ENCODE measurements around the gene RBKS.
"Not testable (repeated sequence)": the region's sequence is repeated elsewhere in the genome, so short reads cannot be mapped to it uniquely, and the experiment has no call there.

RBKS gene

DNA sequence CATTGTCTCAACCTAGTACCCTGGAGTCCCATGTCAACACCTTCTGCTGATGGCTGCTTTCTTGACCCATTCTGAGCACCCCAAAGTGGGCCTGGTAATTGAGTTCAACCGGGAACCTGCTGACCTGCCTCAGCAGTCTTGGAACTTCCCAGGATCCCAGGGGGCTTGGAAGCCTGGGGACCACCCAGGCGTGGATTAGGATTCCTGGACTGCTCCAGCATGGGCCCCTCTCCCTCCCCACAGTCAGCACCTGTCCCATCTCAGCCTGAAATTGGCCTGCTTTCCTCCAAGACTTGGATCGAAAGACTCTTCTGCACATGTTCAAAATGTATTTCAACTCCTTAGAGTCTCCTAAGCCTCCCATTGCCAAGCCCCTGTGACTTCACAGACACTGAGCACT lies 134.1 kb downstream of the RBKS start:
- DNase-seq: no peak

- no peak for DNase-seq
These were observed 135.4 kb downstream of the RBKS start for GRCh38 chr2:27754831-27755230.

DNA sequence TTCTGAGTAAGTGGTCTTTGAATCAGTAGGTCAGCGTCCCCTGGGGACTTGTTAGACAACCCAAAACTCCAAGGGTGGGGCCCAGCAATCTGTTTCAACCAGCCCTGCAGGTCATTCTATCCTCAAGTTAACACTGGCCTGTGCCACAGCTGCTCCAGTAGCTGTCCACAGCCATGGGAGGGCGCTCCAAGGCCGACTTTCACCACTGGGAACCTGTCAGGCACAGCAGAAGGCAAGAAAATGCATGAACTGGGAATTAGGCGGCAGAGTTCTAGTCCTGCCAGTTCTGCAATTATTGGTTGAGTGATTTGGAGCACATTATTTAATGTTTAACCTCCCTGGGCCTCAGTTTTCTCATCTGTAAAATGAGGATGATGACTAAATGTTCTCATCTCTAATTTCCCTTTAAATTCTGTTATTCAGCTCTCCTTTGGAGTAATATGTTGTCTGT lies 136.0 kb downstream of the RBKS start:
- DNase-seq: peak; percentile 23

GRCh38 chr2:27752551-27753237 lies 137.5 kb downstream of the RBKS start:
- DNase-seq: no peak

- no peak for DNase-seq
These were observed 138.8 kb downstream of the RBKS start for GRCh38 chr2:27751377-27751776.

DNA sequence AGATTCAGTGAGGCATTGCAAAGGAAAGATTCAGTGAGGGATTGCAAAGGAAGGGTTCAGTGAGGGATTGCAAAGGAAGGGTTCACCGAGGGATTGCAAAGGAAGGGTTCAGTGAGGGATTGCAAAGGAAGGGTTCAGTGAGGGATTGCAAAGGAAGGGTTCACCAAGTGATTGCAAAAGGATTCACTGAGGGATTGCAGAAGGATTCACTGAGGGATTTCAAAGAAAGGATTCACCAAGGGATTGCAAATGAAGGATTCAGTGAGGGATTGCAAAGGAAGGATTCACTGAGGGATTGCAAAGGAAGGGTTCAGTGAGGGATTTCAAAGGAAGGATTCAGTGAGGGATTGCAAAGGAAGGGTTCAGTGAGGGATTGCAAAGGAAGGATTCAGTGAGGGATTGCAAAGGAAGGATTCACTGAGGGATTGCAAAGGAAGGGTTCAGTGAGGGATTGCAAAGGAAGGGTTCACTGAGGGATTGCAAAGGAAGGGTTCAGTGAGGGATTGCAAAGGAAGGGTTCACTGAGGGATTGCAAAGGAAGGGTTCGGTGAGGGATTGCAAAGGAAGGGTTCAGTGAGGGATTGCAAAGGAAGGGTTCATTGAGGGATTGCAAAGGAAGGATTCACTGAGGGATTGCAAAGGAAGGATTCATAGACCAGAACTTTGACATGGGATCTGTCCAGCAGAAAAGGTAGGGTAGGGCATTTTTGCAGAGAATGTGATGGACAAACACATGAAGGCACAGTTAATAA lies 141.2 kb downstream of the RBKS start:
- not testable (repeated sequence) for DNase-seq

- DNase-seq: no peak
These were observed 142.3 kb downstream of the RBKS start for GRCh38 chr2:27747827-27748352.

- no peak for DNase-seq
These were observed 143.9 kb downstream of the RBKS start for GRCh38 chr2:27746325-27746724.

- not testable (repeated sequence) for DNase-seq
These were observed 144.7 kb downstream of the RBKS start for GRCh38 chr2:27745494-27745893.

GRCh38 chr2:27742571-27742970 lies 147.6 kb downstream of the RBKS start:
- no peak for DNase-seq

DNA sequence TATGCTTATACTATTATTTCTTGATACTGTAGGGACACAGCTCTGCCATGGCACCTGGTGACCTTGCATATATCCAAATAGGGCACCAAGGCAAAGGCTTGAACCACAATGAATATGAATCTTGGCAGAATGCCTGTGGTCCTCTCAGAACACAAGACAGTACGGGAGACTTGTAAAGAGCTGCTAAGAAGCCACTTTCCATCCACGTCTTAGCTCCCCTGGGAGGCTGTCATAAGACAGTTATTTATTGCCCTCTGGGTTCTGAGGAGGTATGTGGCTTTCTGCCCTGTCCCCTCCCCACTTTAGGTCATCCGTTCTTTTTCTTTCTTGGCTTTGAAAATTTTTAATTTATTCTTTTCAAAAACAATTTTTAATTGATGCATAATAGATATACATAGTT lies 148.5 kb downstream of the RBKS start:
- DNase-seq: no peak

DNA sequence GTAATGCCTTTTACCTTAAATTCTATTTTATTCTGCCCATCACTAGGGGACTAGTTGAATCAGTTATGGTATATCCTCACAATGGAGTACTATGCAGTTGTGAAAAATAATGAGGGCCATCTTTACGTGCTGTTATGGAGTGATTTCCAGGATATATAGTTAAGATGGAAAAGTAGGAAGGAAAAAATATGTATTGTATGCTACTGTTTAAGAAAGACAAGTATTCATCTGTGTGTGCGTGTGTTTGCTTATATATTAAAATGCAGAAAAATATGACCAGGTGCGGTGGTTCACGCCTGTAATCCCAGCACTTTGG lies 151.2 kb downstream of the RBKS start:
- no peak for DNase-seq

DNA sequence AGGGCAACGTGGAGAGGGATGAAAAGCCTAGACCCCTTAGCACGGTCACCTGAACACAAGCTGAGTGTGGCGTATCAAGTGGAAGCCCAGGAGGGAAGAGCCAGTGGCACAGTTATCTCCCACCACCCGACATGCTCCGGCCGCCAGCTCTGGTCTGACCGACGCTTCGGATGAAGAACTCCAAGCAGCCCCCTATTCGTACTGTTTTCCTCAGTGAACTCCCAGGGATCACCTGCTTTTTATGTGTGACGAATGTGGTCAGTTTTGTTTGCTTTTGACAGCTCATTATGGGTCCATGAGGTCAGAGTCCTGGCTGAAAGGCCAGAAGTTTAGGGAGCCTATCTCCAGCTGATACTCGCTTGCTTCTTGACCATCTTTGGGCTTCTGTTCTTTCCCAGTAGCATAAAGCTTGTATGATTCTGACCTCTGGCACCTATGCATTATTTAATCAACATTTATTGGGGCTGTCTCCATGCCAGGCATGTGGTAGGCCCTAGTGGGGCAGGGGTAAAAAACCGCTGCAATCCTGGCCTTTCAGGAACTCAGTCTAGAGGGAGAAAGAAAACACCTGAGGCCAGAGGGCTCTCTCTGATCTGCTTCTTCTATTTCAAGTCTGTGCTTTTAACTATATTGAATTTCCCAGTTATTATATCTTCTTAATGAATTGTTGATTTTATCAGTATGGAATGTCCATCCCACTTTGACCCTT lies 151.7 kb downstream of the RBKS start:
- no peak for DNase-seq

- DNase-seq: no peak
These were observed 152.4 kb downstream of the RBKS start for GRCh38 chr2:27737676-27738348.

DNA sequence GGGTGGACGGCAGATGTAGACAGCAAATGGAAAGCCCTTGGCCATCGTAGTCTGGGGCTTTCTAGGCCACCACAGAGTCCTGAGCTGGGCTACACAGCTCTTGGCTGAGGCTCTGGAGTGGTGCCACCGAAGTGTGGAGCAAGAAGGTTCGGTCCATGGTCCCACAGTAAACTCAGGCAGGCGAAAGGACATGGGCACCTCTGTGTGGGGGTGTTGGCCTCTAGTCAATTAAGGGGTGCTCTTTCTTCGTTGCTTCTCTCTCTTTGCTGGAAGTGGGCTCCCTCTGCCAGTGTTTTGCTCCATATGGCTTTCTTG lies 153.3 kb downstream of the RBKS start:
- no peak for DNase-seq

DNA sequence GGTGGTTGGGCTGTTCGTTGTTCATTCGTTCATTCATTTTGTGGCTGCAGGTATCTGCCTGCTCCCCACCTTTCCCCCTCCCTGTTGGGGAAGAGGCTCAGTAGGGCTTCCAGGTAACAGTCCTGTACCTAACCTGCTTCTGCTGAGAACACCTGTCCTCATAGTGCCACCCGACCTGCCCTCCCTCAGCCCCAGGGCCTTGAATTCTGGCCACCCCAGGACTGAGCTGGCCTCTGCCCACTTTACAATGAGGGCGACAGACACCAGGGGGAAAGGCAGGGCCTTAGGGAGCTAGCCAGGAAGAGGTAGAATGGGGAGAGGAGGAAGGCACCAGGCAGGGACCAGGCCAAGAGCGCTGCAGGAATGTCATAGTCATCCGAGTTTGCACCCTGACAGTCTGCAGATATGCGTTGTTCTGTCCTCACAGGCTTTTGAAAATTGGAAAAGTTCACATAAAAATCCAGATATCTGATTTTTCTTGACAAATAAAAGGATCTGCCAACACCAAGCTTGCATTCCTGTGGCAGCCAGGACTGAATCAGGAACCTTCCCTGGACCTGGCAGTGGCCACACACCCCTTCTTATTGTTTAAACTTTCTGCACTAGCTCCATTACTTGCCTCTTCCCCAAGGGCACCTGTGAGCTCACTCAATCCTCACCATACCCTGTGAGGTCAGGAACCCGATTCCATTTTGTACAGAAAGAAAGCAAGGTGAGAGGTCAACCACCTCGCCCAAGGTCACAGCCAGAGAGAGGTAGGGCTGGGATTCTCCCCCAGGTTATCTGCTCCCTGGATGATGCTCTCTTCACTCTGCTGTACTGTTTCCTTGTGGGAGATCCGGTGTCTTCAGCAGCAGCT lies 153.9 kb downstream of the RBKS start:
- DNase-seq: no peak

GRCh38 chr2:27735263-27735904 lies 154.8 kb downstream of the RBKS start:
- DNase-seq: no peak

DNA sequence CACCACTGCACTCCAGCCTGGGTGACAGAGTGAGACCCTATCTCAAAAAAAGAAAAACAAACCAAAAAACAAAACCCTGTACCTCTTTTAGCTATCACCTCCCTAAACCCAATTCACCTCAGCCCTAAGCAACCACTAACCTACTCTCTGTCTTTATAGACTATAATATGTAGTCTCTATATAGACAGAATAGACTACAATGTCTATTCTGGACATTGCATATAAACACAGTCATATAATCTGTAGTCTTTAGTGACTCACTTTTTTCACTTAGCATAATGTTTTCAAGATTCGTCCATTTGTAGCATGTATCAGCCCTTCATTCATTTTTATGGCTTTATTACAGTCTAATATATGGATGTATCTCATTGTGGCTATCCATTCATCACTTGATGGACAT lies 155.9 kb downstream of the RBKS start:
- no peak for DNase-seq

All from NCI-H2081 treated with DMSO at 0.1 percent for 48 hours (cell line).